Skeletal muscle cell (primary cell): Measurements from ENCODE around the gene NHSL2.

Experiments used
- DNase-seq: peaks from one replicate; pipeline ENCODE4 v3.0.0-alpha.2; 2010; ENCODE audit warnings: low read depth
- H3K4me3 ChIP-seq: 2 replicates; pipeline ENCODE4 v1.5.1; 2011; ENCODE audit warnings: low read depth, mild to moderate bottlenecking, control low read depth, low read length, moderate library complexity

Gene NHSL2

DNA sequence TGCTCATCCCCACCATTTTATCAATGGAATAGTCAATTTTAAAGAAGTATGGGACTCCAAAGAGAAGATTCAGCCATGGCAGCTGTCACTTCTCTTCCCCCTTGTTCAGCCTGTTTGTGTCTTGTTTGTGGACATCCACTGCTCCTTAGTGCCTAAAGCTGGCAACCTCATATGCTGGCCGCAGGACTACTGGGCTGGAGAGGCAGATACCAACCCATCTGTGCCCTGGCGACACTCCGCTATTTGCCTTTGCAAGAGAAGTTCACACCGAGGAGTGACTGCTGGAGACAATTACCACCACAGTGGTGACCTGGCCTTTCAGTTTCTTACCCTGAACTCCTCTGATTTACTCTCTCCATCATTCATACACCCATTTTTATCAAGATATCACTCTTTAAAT lies 64.3 kb downstream of the NHSL2 start:
- no peak overlapping the region for H3K4me3 ChIP-seq
- DNase-seq = no peak

DNA sequence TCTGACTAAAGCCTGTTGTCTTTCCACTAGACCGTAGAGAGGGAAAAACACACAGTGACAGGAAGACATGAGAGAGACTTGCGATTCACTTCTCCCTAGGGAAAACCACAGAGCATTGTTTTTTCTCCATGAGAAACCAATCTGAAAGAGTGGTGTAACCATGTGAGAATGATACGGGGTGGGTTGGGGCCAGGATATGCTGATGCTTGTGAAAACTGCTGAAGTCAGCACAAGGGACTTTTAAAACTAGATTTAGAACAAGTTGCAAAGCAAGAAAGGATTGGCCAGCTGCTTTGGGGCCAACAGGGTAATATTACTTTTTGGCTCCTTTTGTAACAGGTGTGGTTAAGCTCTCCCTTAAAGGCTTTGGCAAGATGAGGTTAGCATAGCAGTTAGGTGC lies 66.1 kb downstream of the NHSL2 start:
- H3K4me3 ChIP-seq = no peak overlapping the region
- no peak for DNase-seq

DNA sequence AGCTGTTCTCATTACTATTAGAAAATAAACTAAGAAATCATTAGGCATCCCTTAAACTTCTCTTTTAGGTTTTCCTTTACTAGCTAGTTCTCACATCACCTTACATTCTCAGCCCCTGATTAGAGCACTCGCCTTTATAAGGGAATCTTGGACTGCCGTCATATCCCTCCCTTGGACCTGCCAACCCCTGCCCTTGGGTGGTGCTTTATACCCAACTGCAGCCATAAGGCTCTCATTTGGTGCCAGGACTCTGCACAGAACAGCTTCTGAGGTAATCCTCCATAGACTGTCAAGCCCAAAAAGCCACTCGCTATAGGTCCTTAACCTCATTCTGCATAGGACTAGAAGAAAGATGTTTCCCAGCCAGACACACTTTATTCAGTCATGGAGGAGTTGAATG lies 67.5 kb downstream of the NHSL2 start:
- DNase-seq = no peak
- H3K4me3 ChIP-seq = no peak overlapping the region

DNA sequence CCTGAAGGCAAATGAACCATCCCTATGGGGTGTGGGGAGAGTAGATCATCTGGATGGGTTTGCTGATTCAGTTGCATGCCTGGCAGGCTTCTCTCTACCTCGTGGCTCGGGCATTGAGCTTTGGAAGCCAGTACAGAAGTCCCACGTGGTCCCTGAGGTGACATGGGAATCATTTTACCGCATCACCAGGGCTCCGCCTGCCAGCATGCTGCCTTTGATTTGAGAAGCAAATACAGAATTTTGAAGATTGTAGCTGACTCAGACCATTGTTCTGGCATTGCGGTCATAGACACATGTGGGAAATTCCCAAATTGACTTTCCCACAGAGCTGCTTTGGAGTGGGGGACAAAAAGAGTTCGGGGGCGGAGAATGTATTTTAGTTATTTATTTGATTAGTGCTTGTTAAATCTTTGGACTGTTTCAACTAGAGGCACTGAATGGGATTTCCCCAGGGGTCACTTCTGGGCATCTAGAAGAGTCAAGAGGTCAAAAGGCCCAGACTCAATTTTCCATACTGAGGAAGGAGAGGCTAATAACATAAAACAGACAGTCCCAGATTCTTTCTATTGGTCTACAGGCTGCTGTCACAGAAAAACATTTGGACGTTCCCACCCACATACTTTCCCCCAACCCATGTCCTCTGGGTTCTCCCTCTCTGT lies 79.3 kb downstream of the NHSL2 start:
- no peak overlapping the region for H3K4me3 ChIP-seq
- DNase-seq = no peak

DNA sequence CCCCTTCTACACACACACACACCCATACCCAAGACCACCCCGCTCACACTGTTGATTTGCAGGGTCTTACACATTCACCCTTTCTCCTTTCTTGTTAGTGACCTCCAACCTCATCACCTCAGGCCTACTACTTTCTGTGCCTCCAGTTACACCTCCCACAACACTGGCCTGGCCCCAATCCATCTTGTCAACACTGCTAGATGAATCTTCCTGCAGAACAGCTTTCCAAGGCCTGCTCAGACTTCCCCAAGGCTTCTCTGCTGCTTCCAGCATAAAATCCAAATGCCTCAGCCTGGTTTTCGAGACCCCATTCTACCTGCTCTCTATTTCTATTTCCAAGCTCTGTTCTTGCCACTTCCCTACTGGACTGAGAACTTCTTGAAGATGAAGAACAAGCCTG lies 79.9 kb downstream of the NHSL2 start:
- no peak overlapping the region for H3K4me3 ChIP-seq
- no peak for DNase-seq

DNA sequence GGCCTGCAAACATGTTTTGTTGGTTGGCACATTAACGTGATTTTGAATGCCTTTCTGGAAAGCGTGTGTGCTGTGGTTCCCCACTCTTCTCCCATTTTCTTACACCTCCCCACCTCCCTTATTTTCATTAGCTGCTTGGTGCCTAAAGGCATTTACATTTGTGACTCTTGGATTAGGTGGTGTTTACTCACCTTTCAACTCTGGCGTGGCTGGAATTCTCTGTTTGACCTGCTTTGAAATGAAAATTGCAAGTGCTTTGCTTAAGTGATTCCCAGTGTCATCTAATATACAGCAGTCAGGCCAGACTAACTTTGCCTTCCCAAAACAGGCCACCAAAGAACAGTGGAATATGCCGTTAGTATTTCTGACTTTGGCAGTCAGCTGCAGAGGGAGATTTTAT lies 80.5 kb downstream of the NHSL2 start:
- DNase-seq = no peak
- no peak overlapping the region for H3K4me3 ChIP-seq

DNA sequence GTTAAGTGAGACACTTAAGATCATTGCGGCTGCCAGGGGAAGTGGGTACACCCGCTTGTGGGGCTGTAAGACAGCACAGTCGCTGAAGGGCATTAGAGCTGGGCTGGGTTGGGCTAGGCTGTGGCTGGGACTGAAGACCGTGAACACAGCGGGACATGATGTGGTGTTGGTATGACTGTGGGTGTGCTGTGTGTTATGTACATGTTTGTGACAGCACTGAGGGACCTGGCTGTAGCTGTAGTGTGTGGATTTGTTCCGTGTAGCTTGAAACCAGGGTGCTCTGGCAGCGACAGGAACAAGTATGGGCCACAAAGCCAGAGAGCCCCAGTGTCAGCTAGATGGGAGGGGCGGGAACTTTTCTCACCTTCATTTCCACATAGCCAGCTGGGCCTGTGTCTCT lies 82.1 kb downstream of the NHSL2 start:
- no peak overlapping the region for H3K4me3 ChIP-seq
- DNase-seq = no peak

DNA sequence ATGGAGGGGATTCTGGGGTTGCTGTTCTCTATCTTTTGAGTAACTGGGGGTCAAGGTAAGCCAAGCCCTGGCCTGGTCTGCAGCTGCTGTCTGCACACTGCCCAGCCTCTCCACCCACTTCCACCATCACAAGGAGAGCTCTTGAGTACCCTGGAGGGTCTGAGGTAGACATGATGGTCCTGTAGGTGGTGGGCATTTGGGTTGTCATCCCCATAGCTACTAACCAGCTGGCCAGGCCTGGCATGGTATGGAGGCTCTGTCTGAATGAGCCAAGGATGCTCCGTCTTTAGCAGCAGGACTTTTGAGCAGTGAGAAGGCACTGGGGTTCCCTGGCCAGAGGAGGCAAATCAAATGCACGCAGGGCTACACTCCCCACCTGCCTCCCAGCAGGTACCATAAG lies 82.7 kb downstream of the NHSL2 start:
- no peak overlapping the region for H3K4me3 ChIP-seq
- no peak for DNase-seq

DNA sequence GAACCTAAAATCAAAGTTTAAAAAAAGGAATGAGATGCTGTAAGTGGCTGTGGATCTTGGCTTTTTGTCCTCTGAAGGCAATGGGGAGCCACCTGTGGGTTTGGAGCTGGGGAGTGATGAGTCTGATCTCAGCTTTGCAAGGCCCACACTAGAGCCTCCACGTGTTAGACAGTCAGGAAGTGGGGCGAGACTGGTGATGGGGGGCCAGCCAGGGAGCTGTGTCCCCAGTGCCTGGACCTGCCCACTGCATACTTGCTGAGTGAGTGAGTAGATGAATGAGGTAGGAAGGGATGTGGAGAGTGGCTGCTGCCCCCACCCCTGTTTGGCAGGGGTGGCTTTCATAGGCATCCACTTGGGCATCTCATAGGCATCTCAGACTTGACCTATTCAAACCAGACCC lies 84.0 kb downstream of the NHSL2 start:
- H3K4me3 ChIP-seq = no peak overlapping the region
- no peak for DNase-seq

DNA sequence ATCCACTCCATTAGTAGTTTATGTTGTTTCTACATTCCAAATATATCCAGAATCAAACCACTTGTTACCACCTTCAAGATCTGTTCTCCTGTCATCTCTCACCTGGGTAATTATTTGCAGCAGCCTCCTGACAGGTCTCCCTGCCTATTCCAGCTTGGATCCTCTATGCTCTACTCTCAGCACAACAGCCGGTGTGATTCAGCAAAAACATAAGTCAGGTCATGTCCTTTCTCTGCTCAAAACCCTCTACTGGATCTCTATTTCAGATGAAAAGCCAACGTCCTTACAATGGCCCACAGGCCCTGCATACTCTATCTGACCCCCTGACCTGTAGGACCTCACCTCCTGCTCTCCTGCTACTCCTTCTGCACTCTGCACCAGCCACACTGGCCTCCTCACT lies 84.5 kb downstream of the NHSL2 start:
- H3K4me3 ChIP-seq = no peak overlapping the region
- DNase-seq = no peak

DNA sequence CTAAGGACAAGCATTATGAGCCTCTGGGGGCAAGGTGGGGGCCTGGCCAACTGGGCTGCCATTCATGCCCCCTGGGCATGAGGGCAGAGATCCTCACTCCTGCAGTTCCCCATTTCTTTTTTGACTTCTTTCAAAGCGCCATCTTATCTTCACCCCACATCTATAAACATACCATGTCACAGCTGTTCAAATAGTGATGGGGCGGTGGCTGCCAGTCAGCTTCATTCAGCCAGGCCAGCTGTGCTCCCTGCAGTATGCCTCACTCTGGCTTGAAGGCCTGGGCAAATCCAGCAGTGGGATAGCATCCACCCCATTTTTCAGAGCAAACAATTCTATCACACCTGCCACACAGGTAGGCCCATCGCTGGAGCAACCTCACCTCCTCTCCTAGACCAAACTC lies 85.5 kb downstream of the NHSL2 start:
- no peak overlapping the region for H3K4me3 ChIP-seq
- no peak for DNase-seq

DNA sequence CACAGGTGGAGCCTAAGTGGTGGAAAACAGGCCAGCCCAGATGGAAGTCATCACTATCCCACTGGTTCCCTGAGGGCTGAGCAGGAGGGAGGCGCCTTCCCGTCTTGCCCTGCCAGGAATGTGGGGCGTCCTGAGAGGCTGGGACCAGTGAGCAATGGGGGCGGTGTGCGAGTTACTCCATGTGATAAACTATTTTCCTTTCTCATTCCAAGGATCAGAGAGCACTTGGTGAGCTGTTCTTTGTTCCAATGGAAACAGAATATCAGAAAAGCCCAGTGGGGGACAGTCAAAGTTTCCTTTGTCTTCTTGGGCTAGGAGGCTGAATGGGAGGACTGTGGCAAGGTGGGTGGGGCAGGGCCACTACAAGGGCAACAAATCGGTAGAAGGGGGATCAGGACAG lies 86.2 kb downstream of the NHSL2 start:
- DNase-seq = no peak

DNA sequence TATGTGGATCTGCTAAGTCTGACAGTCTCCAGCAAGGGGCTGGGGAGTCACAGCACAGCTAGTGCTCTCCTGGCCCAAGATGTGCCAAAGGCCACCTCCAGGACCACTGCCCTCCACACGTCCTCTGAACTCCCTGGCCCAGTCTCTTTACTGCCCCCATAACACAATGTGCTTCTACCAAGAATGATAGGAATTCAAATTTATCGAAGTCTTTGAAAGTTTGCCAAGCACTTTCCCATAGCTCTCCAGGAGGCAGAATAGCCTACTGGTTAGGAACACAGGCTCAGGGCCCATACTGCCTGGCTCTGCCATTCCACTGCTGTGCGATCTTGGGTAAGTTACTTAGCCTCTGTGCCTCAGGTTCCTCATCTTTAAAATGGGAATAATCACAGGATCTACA lies 86.7 kb downstream of the NHSL2 start:
- DNase-seq = no peak
- H3K4me3 ChIP-seq = no peak overlapping the region

More for the DNA sequence above, 86.2 kb downstream of the NHSL2 start:
- H3K4me3 ChIP-seq = no peak overlapping the region

DNA sequence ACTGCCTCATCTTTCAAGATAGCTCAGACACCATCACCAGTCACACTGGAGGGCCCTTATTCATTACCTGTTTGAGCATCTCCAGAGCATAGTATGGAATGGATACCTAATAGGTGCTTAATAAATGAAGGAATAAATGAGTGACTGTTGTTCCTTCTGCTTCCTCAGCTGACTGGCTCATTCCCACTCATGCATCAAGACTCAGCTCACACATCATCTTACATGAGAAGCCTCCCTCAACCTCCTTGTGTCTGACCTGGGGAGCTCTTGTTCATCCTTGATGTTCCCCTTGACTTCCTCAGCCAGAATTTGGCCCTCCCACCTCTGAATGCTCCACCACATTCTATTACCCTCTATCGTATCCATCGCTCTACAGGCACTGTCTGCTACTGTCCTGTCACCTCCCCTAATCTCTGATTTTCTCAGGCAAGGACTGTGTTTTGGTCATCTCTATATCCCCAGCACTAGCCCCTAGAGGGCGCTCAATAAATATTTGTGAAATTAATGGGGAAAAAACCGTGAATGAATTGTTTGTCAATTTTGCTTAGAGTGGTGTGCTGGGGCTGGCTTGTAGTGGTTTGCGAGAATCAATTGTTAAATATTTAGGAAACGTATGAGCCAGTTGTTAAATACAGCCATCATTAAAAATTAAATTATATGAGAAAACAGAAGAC lies 88.3 kb downstream of the NHSL2 start:
- DNase-seq = no peak
- no peak overlapping the region for H3K4me3 ChIP-seq

DNA sequence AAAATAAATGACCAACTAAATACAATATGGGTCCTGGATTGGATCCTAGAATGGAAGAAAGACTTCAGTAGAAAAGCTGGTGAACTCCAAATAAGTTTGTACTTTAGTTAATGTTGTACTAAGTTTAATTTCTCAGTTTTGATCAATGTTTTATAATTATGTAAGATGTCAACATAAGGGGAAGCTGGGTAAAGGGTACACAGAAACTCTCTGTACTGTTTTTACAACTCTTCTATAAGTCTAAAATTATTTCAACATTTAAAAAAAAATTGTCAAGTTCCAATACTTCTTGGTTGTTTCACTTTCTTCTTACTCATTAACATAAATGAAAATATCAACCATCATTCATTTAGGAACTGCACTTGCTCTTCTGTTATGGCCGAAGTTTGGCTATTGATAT lies 88.9 kb downstream of the NHSL2 start:
- H3K4me3 ChIP-seq = no peak overlapping the region
- no peak for DNase-seq

DNA sequence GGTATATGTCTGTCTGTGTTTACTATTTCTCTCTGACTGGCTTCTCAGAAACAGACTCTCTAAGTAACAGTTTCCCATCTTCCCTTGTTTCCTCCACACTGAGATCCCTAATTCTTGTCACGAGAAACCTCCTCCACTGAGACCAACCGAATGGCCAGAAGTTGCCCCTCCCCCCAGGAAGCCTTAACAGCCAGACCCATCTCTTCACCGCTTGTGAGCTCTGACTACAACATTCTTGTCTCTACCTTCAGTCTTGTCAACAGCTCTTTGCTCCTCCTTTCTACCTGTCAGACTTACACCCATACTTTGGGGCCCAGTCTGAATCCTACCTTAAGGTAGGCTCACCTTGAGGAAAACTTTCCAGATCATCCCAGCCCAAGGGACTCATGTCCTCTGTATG lies 90.8 kb downstream of the NHSL2 start:
- no peak overlapping the region for H3K4me3 ChIP-seq
- no peak for DNase-seq

DNA sequence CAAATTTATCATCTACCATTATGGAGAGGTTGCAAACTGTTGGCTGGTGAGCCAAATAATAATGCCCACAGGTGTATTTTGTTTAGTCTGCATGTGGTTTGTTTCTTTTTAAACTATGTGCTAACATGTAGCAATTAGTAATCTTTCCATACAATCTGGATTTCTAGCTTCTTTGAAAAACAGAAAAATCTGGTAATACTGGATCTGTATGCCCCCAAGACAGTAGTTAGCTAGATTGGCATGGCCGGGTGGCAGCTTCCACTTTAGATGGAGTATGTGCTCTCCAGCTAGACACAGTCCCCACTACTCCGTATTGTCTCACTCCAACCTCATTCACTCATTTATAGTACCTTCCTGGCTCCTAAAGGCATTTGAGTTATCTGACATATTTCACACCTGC lies 91.3 kb downstream of the NHSL2 start:
- no peak for DNase-seq
- no peak overlapping the region for H3K4me3 ChIP-seq

DNA sequence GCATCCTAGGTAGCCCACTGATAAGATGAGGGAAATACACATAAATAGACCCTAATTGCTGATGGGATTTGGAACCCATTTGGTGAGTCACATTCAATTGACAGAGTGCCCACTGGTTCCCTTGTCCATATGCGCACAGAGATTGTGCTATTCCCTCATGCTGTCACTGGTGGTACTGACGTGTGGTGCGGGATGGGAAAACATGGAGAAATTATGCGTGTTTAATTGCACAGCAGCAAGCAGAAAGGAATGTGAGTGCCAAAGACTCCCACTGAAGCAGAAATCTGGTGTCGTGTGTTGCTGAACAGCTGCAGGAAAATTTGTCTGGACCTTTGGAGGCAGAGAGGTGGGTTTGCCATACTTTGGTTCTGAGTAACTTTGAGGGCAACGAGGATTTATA lies 92.2 kb downstream of the NHSL2 start:
- DNase-seq = no peak
- H3K4me3 ChIP-seq = no peak overlapping the region

DNA sequence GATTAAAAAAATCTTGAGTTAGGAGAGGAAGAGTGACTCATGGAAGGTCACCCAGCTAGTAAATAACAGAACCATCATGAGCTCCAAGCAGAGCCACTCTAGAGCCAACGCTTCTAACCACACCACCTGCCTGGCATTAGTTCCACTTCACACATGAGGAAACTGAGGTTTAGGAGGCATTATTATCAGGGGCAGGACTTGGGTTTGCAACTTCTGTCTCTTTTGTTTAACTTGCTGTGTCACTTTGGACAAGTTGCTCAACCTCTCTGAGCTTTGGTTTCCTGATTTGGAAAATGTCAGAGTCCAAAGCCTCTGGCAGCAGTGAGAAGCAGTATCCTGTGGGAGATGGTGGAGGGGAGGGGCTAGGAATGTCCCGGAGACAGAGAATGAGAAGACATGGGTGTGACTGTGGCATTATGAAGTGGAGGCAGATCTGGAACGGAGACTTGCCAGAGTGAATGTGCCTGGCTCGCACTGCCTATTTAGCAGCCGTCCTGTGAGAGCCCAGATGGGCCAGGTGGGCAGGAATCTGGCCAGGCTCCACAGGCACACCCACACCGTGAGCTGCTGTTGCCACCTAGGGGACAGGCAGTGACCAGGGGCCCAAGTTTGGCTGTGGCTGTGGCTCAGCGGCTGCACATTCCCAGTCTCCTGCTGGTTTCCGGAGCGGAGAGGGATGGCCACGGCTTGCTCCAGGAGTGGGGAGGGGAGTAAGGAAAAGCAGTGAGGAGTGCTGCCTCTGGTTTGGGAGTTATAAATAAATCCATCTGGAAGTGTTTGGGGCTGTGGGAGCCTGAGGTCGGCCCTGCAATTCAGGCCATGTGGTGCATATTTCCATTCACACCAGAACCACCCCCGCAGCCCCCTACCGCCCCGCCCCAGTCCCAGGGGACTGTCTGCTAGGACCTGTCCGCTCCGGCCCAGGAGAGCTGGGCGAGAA lies 93.4 kb downstream of the NHSL2 start:
- H3K4me3 ChIP-seq = no peak overlapping the region

DNA sequence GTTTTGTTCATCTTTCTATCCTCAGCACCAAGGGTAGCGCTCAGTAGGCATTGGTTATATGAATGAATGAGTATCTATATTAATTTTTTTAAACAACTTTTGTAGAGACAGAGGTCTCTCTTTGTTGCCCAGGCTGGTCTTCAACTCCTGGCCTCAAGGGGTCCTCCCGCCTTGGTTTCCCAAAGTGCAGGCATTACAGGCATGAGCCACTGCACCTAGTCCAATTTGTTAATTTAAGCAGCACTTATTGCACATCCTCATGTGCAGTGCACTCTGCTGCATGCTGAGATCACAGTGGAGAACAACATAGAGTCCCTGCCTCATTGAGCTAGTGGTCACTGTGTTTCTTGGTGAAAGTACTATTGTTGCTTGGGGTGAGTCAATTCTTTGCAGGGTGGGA lies 94.4 kb downstream of the NHSL2 start:
- no peak for DNase-seq
- H3K4me3 ChIP-seq = no peak overlapping the region

More for the DNA sequence above, 93.4 kb downstream of the NHSL2 start:
- no peak for DNase-seq

DNA sequence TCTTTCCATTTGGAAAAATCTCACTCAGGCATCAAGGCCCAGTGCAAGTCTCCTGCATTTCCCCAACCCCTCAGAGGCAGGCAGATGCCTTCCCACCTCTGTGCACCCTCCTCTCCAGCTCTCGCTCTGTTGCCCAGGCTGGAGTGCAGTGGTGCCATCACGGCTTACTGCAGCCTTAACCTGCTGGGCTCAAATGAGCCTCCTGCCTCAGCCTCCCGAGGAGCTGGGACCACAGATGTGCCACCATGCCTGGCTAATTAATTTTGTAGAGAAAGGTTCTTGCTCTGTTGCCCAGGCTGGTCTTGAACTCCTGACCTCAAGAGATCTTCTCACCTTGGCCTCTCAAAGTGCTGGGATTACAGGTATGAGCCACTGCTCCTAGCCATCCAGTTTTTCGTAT lies 95.8 kb downstream of the NHSL2 start:
- H3K4me3 ChIP-seq = no peak overlapping the region
- DNase-seq = no peak
